Globus pallidus (tissue), 1 donor: Measurements from ENCODE around the gene FAM47E.
"Not testable (repeated sequence)": the region's sequence is repeated elsewhere in the genome, so short reads cannot be mapped to it uniquely, and the experiment has no call there.

Source experiments
- DNase-seq: peaks from one replicate; pipeline ENCODE4 v3.0.0-alpha.2; 2015; ENCODE audit warnings: low spot score

FAM47E gene

GRCh38 chr4:76270244-76271175 is 19.0 kb downstream of the FAM47E start:
- no peak for DNase-seq

GRCh38 chr4:76271248-76271647 is 19.7 kb downstream of the FAM47E start:
- DNase-seq, result no peak

GRCh38 chr4:76272073-76272472 is 20.6 kb downstream of the FAM47E start:
- no peak for DNase-seq

- no peak for DNase-seq
These were observed 21.1 kb downstream of the FAM47E start for GRCh38 chr4:76272582-76272981.

- DNase-seq, result no peak
These were observed 21.5 kb downstream of the FAM47E start for GRCh38 chr4:76272999-76273398.

- no peak for DNase-seq
These were observed 24.1 kb downstream of the FAM47E start for GRCh38 chr4:76275486-76276124.

GRCh38 chr4:76276813-76277212 is 25.3 kb downstream of the FAM47E start:
- no peak for DNase-seq

GRCh38 chr4:76277667-76278066 is 26.1 kb downstream of the FAM47E start:
- no peak for DNase-seq

GRCh38 chr4:76278583-76278982 is 27.1 kb downstream of the FAM47E start:
- no peak for DNase-seq

GRCh38 chr4:76279462-76279861 is 27.9 kb downstream of the FAM47E start:
- no peak for DNase-seq

- no peak for DNase-seq
These were observed 29.2 kb downstream of the FAM47E start for GRCh38 chr4:76280488-76281441.

GRCh38 chr4:76281594-76281993 is 30.1 kb downstream of the FAM47E start:
- not testable (repeated sequence) for DNase-seq

- DNase-seq, result no peak
These were observed 31.6 kb downstream of the FAM47E start for GRCh38 chr4:76282941-76283689.

GRCh38 chr4:76283900-76284299 is 32.4 kb downstream of the FAM47E start:
- no peak for DNase-seq

GRCh38 chr4:76287811-76288210 is 36.3 kb downstream of the FAM47E start:
- not testable (repeated sequence) for DNase-seq

- DNase-seq, result no peak
These were observed 41.2 kb downstream of the FAM47E start for GRCh38 chr4:76292730-76293129.

- no peak for DNase-seq
These were observed 42.3 kb downstream of the FAM47E start for GRCh38 chr4:76293772-76294171.

GRCh38 chr4:76296286-76296820 is 44.8 kb downstream of the FAM47E start:
- DNase-seq, result no peak

GRCh38 chr4:76298227-76298626 is 46.7 kb downstream of the FAM47E start:
- no peak for DNase-seq

GRCh38 chr4:76300012-76300411 is 48.5 kb downstream of the FAM47E start:
- DNase-seq, result no peak
